ENCODE data around the gene PKP1. TPM values are rescaled to one million over a fixed set of nuclear protein-coding genes. Genes with fewer than 3 reads are reported as not detected.

Gene PKP1
- polyA plus RNA-seq, 1 donor (not counting 4 experiments of a cell fraction or from before 2014, with no cell fraction given) = 169 TPM

- Histone ChIP-seq H3K9ac (ENCODE audit: control insufficient read depth, extremely low read depth, insufficient read depth, low read length) (no peak overlapping the region), H3K4me2 (ENCODE audit: control insufficient read depth, extremely low read depth, insufficient read depth, low read depth, low read length) (no peak overlapping the region), H3K79me2 (ENCODE audit: control insufficient read depth, insufficient read depth, low read length) (no peaks in the 10 kb centered on the region), H3K9me3 (ENCODE audit: control insufficient read depth, low read depth, low read length) (no peaks in the 10 kb centered on the region), H4K20me1 (ENCODE audit: control insufficient read depth, extremely low read depth, insufficient read depth, low read length) (no peaks in the 10 kb centered on the region), H3K27ac (ENCODE audit: control insufficient read depth, insufficient read depth, low read length) (no peak overlapping the region), H3K4me1 (ENCODE audit: control insufficient read depth, extremely low read depth, insufficient read depth, low read length) (peaks cover 37% of the 10 kb centered on the region), H2AFZ (ENCODE audit: control insufficient read depth, low read length) (no peak overlapping the region), H3K4me3 (ENCODE audit: control insufficient read depth in 2 of 3, extremely low read depth in 1 of 3, insufficient read depth in 2 of 3, low read depth in 1 of 3, low read length in 3 of 3) (no peak overlapping the region), H3K36me3 (ENCODE audit: control insufficient read depth in 2 of 2, extremely low read depth in 1 of 2, insufficient read depth in 2 of 2, low read length in 2 of 2) (peaks cover 28 to 41% of the 10 kb centered on the region in 2 experiments), H3K9me1 (ENCODE audit: control insufficient read depth, extremely low read depth, insufficient read depth, low read length) (no peaks in the 10 kb centered on the region), H3K27me3 (ENCODE audit: control insufficient read depth, extremely low read depth, insufficient read depth, low read length) (no peaks in the 10 kb centered on the region)
- no peak for TF ChIP-seq EZH2 (IDR thresholded peaks at IDR 0.05; ENCODE audit: low read length)
- no peak for FAIRE-seq
- dilution Hi-C loops (cut with MboI; ENCODE audit: extremely low pct_ligation_motif_present, low sequenced_read_pairs) = no loop called here
- DNase-seq (ENCODE audit: low read depth, low spot score) = no peak
Measured at GRCh38 chr1:201330541-201330940, 47.2 kb downstream of the PKP1 start.

- Histone ChIP-seq H3K4me3 (ENCODE audit: control insufficient read depth in 2 of 3, extremely low read depth in 1 of 3, insufficient read depth in 2 of 3, low read depth in 1 of 3, low read length in 3 of 3) (no peak overlapping the region), H2AFZ (ENCODE audit: control insufficient read depth, low read length) (no peak overlapping the region), H3K9me3 (ENCODE audit: control insufficient read depth, low read depth, low read length) (no peaks in the 10 kb centered on the region), H3K4me1 (ENCODE audit: control insufficient read depth, extremely low read depth, insufficient read depth, low read length) (peaks cover 42% of the 10 kb centered on the region), H3K79me2 (ENCODE audit: control insufficient read depth, insufficient read depth, low read length) (no peaks in the 10 kb centered on the region), H3K27me3 (ENCODE audit: control insufficient read depth, extremely low read depth, insufficient read depth, low read length) (no peaks in the 10 kb centered on the region), H4K20me1 (ENCODE audit: control insufficient read depth, extremely low read depth, insufficient read depth, low read length) (no peaks in the 10 kb centered on the region), H3K36me3 (ENCODE audit: control insufficient read depth in 2 of 2, extremely low read depth in 1 of 2, insufficient read depth in 2 of 2, low read length in 2 of 2) (peaks cover 25 to 36% of the 10 kb centered on the region in 2 experiments), H3K9ac (ENCODE audit: control insufficient read depth, extremely low read depth, insufficient read depth, low read length) (no peak overlapping the region), H3K27ac (ENCODE audit: control insufficient read depth, insufficient read depth, low read length) (no peak overlapping the region), H3K9me1 (ENCODE audit: control insufficient read depth, extremely low read depth, insufficient read depth, low read length) (no peaks in the 10 kb centered on the region), H3K4me2 (ENCODE audit: control insufficient read depth, extremely low read depth, insufficient read depth, low read depth, low read length) (no peak overlapping the region)
- no peak for DNase-seq (ENCODE audit: low read depth, low spot score)
- dilution Hi-C loops (cut with MboI; ENCODE audit: extremely low pct_ligation_motif_present, low sequenced_read_pairs) = no loop called here
- FAIRE-seq = no peak
- TF ChIP-seq CTCF (optimal IDR thresholded peaks at IDR 0.05 in 1 of 3, IDR thresholded peaks at IDR 0.05 in 1 of 3, conservative IDR thresholded peaks at IDR 0.05 in 1 of 3; ENCODE audit: extremely low read depth in 1 of 3, insufficient read depth in 2 of 3, low read length in 3 of 3) (no peak), EZH2 (IDR thresholded peaks at IDR 0.05; ENCODE audit: low read length) (no peak)
Measured at GRCh38 chr1:201331166-201331565, 47.9 kb downstream of the PKP1 start.

- dilution Hi-C loops (cut with MboI; ENCODE audit: extremely low pct_ligation_motif_present, low sequenced_read_pairs) = no loop called here
- no peak for TF ChIP-seq EZH2 (IDR thresholded peaks at IDR 0.05; ENCODE audit: low read length)
- TF ChIP-seq CTCF (optimal IDR thresholded peaks at IDR 0.05 in 1 of 3, IDR thresholded peaks at IDR 0.05 in 1 of 3, conservative IDR thresholded peaks at IDR 0.05 in 1 of 3; ENCODE audit: extremely low read depth in 1 of 3, insufficient read depth in 2 of 3, low read length in 3 of 3) = no peak
- Histone ChIP-seq H3K36me3 (ENCODE audit: control insufficient read depth in 2 of 2, extremely low read depth in 1 of 2, insufficient read depth in 2 of 2, low read length in 2 of 2) (peaks cover 19 to 28% of the 10 kb centered on the region in 2 experiments), H3K9ac (ENCODE audit: control insufficient read depth, extremely low read depth, insufficient read depth, low read length) (no peak overlapping the region), H3K79me2 (ENCODE audit: control insufficient read depth, insufficient read depth, low read length) (no peaks in the 10 kb centered on the region), H3K9me1 (ENCODE audit: control insufficient read depth, extremely low read depth, insufficient read depth, low read length) (no peaks in the 10 kb centered on the region), H3K27ac (ENCODE audit: control insufficient read depth, insufficient read depth, low read length) (no peak overlapping the region), H2AFZ (ENCODE audit: control insufficient read depth, low read length) (no peak overlapping the region), H3K9me3 (ENCODE audit: control insufficient read depth, low read depth, low read length) (no peaks in the 10 kb centered on the region), H3K4me2 (ENCODE audit: control insufficient read depth, extremely low read depth, insufficient read depth, low read depth, low read length) (no peak overlapping the region), H3K4me3 (ENCODE audit: control insufficient read depth in 2 of 3, extremely low read depth in 1 of 3, insufficient read depth in 2 of 3, low read depth in 1 of 3, low read length in 3 of 3) (no peak overlapping the region), H3K27me3 (ENCODE audit: control insufficient read depth, extremely low read depth, insufficient read depth, low read length) (no peaks in the 10 kb centered on the region), H4K20me1 (ENCODE audit: control insufficient read depth, extremely low read depth, insufficient read depth, low read length) (no peaks in the 10 kb centered on the region), H3K4me1 (ENCODE audit: control insufficient read depth, extremely low read depth, insufficient read depth, low read length) (peaks cover 42% of the 10 kb centered on the region)
- FAIRE-seq = no peak
- DNase-seq (ENCODE audit: low read depth, low spot score) = no peak
Measured at GRCh38 chr1:201332021-201332420, 48.7 kb downstream of the PKP1 start.
